ENCODE data around the gene SCAI.
"Not testable (repeated sequence)": the region's sequence is repeated elsewhere in the genome, so short reads cannot be mapped to it uniquely, and the experiment has no call there.

SCAI gene

DNA sequence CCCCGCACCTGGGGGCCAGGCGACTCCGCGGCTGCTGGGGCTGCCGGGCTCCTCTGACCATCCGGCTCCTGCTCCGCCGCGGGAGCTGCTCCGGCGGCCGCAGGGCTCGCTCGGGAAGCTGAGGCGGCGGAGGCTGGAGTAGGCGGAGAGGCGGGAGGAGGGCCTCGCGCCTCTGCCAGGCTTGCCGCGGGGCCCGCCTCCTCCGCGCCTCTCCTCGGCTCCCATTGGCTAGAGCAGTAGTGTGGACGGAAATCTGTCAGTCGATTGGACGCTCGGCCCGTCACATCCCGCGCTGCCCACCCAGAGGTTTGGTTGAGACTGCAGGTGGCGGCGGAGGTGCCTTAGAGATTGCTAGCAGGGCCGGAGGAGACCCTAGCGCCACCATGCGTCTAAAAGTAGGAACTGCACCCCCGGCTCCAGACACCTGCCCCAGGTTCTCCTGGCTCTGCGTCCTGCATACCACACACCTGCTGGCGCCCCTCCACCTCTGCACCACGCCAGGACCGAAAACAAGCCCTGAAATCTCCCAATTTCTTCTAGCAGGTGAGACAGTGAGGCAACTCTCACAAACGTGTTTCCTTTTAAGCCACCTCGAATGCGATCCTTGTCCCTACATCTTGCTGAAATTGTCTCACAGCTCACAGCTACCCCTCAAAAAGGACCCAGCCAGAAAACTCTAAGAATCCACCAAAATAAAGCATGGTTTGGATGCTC, at the start of gene SCAI:
TSS of gene SCAI (minus strand) at position 152 of the 714 bp plus-strand sequence. CDS start at position 61, 91 bp downstream.
- DNase-seq: peak; percentile 99

DNA sequence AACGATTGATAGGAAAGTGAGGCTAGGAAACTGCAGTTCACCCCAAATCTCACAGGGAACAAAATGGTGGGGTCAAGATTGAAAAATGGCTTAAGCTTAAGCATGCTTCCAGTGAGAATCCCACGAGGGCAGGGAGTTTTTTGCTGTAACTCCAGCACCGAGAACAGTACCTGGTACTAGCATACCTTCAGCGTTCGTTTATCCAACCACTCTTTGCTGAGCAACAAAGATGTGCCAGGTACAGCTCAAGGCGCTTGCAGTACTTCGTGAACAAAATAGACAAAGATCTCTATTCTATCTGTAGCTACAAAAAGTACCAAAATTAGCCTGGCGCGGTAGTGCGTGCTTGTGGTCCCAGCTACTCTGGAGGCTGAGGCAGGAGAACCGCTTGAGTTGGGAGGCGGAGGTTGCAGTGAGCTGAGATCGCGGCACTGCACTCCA, 47.1 kb upstream of the SCAI start:
- no peak for DNase-seq

DNA sequence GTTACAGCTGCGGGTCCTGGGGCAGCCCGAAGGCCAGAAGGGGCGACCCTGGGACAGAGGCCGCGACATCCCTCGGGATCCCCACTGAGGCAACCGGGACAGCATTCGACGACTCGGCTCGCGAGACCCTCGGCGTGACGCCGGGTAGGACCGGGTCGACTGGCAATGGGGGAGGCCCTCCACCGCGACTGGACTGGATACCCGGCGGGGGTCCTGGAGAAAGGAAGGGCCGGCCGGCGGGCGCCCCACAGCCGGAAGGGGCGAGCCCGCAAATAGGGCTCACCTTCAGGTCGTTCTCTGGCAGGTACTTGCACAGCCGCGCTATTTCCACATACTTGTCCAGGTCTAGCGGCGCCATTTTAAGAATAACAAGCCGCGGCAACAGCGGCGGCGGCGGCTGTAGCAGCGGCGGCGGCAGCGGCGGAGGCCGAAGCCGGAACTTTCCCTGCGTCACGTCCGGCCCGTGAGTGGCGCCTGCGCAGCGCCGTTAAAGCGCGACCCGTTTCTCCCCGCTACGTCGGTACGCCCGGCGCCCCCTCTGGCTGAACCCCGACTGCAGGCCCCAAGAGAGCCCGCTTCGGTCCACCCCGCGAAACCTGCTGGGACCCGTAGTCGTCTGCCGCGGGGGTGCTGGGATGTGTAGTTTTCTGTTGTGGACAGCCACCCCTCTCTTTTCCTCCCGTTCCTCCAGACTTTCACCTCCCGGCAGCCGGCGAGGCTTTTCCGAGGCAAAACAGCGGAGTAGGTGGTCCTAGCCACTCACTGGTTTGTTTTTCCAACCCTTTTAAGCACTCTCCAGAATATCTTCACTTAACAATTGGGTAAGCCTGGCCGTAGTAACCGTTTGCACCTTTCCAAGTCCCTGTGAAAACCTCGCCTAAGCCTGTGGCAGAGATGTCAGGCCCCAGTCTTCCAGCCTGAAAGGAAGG, 46.3 kb upstream of the SCAI start, which contains the start of gene PPP6C:
TSS of gene PPP6C (minus strand) at position 443 of the 929 bp plus-strand sequence. CDS start at position 358, 85 bp downstream.
- peak; percentile 84 for DNase-seq

GRCh38 chr9:125189011-125189360, 45.7 kb upstream of the SCAI start:
- no peak for DNase-seq

- no peak for DNase-seq
These were observed 40.2 kb upstream of the SCAI start for GRCh38 chr9:125183561-125183960.

DNA sequence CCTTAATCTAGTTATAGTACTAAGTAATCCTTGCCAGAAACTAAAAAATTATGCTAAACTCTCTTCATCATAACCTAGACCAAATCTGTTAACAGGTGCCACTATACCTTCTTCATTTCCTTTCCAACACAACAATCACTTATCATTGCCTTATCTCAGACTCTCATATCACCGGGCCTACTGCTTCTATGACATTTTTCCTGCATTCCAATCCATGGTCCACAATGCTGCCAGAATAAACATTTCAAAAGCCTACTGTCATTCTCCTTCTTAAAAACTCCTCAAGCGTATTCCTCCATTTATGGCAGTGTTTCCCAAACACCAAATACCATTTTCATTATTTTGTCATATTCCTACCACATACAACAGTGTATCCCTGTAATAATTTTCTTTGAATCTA, 39.7 kb upstream of the SCAI start:
- no peak for DNase-seq

DNA sequence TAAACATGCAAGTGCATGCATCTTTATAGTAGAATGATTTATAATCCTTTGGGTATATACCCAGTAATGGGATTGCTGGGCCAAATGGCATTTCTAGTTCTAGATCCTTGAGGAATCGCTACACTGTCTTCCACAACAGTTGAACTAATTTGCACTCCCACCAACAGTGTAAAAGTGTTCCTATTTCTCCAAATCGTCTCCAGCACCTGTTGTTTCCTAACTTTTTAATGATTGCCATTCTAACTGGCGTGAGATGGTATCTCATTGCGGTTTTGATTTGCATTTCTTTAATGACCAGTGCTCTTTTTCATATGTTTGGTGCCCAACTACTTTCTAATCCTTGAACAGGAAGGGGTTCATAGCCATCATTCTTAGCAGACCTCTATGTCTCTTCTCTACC, 38.4 kb upstream of the SCAI start:
- not testable (repeated sequence) for DNase-seq

- no peak for DNase-seq
These were observed 37.5 kb upstream of the SCAI start for GRCh38 chr9:125180876-125181275.

DNA sequence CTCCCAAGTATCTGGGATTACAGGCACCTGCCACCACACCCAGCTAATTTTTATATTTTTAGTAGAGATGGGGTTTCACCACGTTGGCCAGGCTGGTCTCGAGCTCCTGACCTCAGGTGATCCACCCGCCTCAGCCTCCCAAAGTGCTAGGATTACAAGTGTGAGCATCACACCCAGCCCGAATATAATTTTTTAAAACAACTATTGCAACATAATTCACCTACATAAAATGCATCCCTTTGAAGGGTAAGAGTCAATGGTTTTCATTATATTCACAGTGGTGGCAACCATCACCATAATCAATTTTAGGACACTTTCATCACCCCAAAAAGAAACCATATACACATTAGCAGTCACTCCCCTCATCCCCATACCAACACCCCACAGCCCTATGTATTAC, 36.4 kb upstream of the SCAI start:
- not testable (repeated sequence) for DNase-seq

- DNase-seq: no peak
These were observed 34.6 kb upstream of the SCAI start for GRCh38 chr9:125177888-125178287.

DNA sequence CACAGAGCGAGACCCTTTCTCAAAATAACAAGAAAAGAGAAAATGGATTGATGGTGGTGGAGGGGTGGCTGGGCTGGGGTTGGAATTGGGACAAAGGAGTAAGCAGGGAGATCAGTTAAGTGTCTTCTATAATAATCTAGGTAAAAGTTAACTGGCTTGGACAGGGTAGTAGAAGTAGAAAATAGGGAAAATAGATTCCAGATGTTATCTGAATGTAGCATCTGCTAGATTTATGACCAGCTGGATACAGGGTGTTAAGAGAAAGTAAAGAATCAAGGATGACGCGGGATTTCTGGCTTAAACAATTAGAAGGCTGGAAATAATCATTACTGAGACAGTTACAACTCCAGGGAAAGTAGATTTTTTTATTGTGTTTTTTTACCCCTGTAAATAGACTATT, 33.3 kb upstream of the SCAI start:
- no peak for DNase-seq

GRCh38 chr9:125172031-125172755, 28.9 kb upstream of the SCAI start:
- DNase-seq: no peak

- DNase-seq: no peak
These were observed 26.6 kb upstream of the SCAI start for GRCh38 chr9:125169895-125170294.

- DNase-seq: no peak
These were observed 23.4 kb upstream of the SCAI start for GRCh38 chr9:125166762-125167161.

GRCh38 chr9:125162891-125163290, 19.6 kb upstream of the SCAI start:
- not testable (repeated sequence) for DNase-seq

- no peak for DNase-seq
These were observed 18.1 kb upstream of the SCAI start for GRCh38 chr9:125161284-125161918.

GRCh38 chr9:125160750-125161149, 17.4 kb upstream of the SCAI start:
- DNase-seq: no peak

DNA sequence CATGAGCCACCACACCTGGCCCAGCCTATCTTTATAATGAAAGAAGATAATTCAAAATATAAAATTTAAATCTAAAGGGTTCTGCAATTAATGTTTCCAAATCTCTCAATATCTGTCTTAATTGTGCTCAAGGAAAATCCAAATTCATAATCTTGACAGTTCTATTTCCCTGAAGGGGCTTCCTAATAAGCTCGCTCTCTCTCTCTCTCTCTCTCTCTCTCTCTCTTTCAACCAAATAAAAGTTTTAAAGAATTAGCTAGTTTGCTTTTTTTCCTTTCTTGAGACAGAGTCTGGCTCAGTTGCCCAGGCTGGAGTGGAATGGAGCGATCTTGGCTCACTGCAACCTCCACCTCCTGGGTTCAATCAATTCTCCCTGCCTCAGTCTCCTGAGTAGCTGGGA, 13.2 kb upstream of the SCAI start:
- DNase-seq: no peak

DNA sequence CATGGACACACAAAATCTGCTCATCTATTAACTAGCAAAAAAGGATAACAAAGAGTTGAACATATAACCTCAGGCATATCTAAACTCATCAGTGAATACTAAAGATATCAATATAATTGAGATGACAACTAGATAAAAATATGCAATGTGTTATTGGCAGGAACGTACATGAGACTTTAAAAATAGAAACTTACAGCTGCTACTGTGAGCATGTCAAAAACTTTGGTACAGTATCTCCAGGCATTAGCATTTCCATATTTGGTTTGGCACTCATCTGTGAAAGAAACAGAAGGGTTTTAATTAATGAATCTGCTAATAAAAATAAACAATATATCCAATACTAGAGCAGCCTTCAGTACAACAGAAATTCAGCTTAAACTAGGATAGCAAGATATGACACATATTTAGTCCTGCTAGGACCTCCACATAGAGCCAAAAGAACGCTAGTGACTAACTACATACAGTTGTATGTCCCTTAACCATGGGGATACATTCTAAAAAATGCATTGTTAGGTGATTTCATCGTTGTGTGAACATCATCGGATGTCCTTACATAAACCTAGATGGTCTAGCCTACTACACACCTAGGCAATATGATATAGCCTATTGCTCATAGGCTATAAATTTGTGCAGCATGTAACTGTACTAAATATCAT, 10.5 kb upstream of the SCAI start:
- no peak for DNase-seq

GRCh38 chr9:125151730-125152129, 8.4 kb upstream of the SCAI start:
- no peak for DNase-seq

- DNase-seq: no peak
These were observed 7.3 kb upstream of the SCAI start for GRCh38 chr9:125150349-125151245.
